Fibroblast of skin of right biceps (primary cell): ENCODE data around the gene FUNDC1.

Source experiments
- DNase-seq: peaks from one replicate; pipeline ENCODE4 v3.0.0-alpha.2; 2013

FUNDC1 gene

GRCh38 chrX:44474410-44474809 is 68.2 kb downstream of the FUNDC1 start:
- no peak for DNase-seq
